PFSK-1 (cell line): ENCODE data around the gene TMEM244.

Experiments
- FOXP2 ChIP-seq: optimal IDR thresholded peaks from 2 replicates; pipeline ENCODE3; 2011; ENCODE audit warnings: borderline replicate concordance, control low read depth, inconsistent platforms; ENCODE audit not compliant: insufficient read depth; ENCODE audit errors: extremely low read length, extremely low read depth
- POLR2AphosphoS5 ChIP-seq: IDR thresholded peaks from 2 replicates; pipeline ENCODE4 v1.6.1; 2012; ENCODE audit warnings: low read depth, mild to moderate bottlenecking, control low read depth, low read length, moderate library complexity
- SIN3A ChIP-seq: IDR thresholded peaks from 2 replicates; pipeline ENCODE4 v1.6.1; 2012; ENCODE audit warnings: mild to moderate bottlenecking, low read length, moderate library complexity, borderline replicate concordance; ENCODE audit not compliant: insufficient read depth
- TAF1 ChIP-seq: IDR thresholded peaks from 2 replicates; pipeline ENCODE4 v1.6.1; 2012; ENCODE audit warnings: low read length, control low read depth, borderline replicate concordance; ENCODE audit not compliant: insufficient read depth
- TF ChIP-seq, protein P1 (sequence below), 2 experiments: IDR thresholded peaks; 2 replicates each; pipeline versions ENCODE4 v1.6.1 to v1.8.0; 2011 to 2012; ENCODE audit warnings: low read depth in 2 of 2, low read length in 2 of 2, control low read depth in 1 of 2, inconsistent platforms in 1 of 2, mild to moderate bottlenecking in 1 of 2, moderate library complexity in 1 of 2; ENCODE audit not compliant: insufficient read depth in 1 of 2

Gene TMEM244

DNA sequence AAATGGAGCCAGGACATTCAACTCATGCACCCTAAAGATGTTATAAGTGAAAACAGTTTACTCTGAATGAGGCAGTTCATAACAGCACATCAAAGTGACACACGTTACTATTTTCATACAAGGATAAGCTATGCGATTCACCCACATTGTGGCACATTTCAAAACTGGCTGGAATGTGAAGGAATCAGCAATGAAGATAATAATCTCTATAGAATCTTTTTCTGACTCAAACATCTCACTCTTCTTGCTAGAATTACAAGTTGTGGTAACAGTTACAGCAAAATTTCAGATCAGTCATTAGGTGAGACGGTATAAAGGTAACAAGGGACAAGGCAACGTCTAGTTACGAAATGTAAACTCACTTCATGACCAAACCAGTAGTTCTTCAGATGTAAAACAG is 17.5 kb downstream of the TMEM244 start:
- TF ChIP-seq, protein P1, sequence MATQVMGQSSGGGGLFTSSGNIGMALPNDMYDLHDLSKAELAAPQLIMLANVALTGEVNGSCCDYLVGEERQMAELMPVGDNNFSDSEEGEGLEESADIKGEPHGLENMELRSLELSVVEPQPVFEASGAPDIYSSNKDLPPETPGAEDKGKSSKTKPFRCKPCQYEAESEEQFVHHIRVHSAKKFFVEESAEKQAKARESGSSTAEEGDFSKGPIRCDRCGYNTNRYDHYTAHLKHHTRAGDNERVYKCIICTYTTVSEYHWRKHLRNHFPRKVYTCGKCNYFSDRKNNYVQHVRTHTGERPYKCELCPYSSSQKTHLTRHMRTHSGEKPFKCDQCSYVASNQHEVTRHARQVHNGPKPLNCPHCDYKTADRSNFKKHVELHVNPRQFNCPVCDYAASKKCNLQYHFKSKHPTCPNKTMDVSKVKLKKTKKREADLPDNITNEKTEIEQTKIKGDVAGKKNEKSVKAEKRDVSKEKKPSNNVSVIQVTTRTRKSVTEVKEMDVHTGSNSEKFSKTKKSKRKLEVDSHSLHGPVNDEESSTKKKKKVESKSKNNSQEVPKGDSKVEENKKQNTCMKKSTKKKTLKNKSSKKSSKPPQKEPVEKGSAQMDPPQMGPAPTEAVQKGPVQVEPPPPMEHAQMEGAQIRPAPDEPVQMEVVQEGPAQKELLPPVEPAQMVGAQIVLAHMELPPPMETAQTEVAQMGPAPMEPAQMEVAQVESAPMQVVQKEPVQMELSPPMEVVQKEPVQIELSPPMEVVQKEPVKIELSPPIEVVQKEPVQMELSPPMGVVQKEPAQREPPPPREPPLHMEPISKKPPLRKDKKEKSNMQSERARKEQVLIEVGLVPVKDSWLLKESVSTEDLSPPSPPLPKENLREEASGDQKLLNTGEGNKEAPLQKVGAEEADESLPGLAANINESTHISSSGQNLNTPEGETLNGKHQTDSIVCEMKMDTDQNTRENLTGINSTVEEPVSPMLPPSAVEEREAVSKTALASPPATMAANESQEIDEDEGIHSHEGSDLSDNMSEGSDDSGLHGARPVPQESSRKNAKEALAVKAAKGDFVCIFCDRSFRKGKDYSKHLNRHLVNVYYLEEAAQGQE (IDR thresholded peaks at IDR 0.05; ENCODE audit: insufficient read depth in 1 of 2, low read depth in 2 of 2, low read length in 2 of 2): no peak
- TF ChIP-seq TAF1 (no peak), SIN3A (no peak)

- TF ChIP-seq SIN3A (no peak), TAF1 (no peak), POLR2AphosphoS5 (no peak)
- TF ChIP-seq, protein P1 (IDR thresholded peaks at IDR 0.05; ENCODE audit: insufficient read depth in 1 of 2, low read depth in 2 of 2, low read length in 2 of 2): no peak
Measured at GRCh38 chr6:129842881-129843409, 18.2 kb downstream of the TMEM244 start.

GRCh38 chr6:129842137-129842536 is 19.0 kb downstream of the TMEM244 start:
- TF ChIP-seq FOXP2 (no peak), SIN3A (no peak)

DNA sequence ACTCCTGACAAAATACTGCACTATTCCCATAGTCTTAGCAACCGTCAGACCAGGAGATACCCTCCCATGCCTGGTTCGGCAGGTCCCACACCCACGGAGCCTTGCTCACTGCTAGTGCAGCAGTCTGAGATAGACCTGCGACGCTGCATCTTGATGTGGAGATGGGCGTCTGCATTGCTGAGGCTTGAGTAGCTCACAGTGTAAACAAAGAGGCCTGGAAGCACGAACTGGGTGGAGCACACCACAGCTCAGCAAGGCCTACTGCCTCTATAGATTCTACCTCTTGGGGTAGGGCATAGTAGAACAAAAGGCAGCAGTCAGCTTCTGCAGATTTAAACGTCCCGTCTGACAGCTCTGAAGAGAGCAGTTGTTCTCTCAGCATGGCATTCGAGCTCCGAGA is 25.4 kb downstream of the TMEM244 start:
- TF ChIP-seq FOXP2 (no peak), POLR2AphosphoS5 (no peak), TAF1 (no peak), SIN3A (no peak)
- TF ChIP-seq, protein P1 (IDR thresholded peaks at IDR 0.05; ENCODE audit: insufficient read depth in 1 of 2, low read depth in 2 of 2, low read length in 2 of 2): no peak

- no peak for TF ChIP-seq FOXP2
- TF ChIP-seq TAF1: no peak
- TF ChIP-seq SIN3A: no peak
- TF ChIP-seq, protein P1 (IDR thresholded peaks at IDR 0.05; ENCODE audit: insufficient read depth in 1 of 2, low read depth in 2 of 2, low read length in 2 of 2): no peak
- TF ChIP-seq POLR2AphosphoS5: no peak
Measured at GRCh38 chr6:129832299-129832698, 28.8 kb downstream of the TMEM244 start.
